Parathyroid adenoma (tissue), 2 donors: ENCODE results near the gene GALNTL6.

Source experiments
- H2AFZ ChIP-seq: fragments of 300-600 bp; sonication (generic); one replicate; pipeline ENCODE4 v1.7.0; 2017; ENCODE audit warnings: antibody characterized with exemption, mild to moderate bottlenecking
- H3K27ac ChIP-seq: fragments of 300-600 bp; sonication (generic); one replicate; pipeline ENCODE4 v1.7.0; 2017
- H3K27me3 ChIP-seq: fragments of 300-600 bp; sonication (generic); one replicate; pipeline ENCODE4 v1.7.0; 2017; ENCODE audit warnings: low read length; ENCODE audit not compliant: control insufficient read depth, insufficient read depth
- H3K36me3 ChIP-seq: fragments of 300-600 bp; sonication (generic); one replicate; pipeline ENCODE4 v1.7.0; 2017; ENCODE audit warnings: low read length; ENCODE audit not compliant: control insufficient read depth, insufficient read depth
- H3K4me1 ChIP-seq: fragments of 300-600 bp; sonication (generic); one replicate; pipeline ENCODE4 v1.7.0; 2017; ENCODE audit warnings: control low read depth
- H3K4me2 ChIP-seq: fragments of 300-600 bp; sonication (generic); one replicate; pipeline ENCODE4 v1.7.0; 2017; ENCODE audit warnings: low read length
- H3K4me3 ChIP-seq: fragments of 300-600 bp; sonication (generic); one replicate; pipeline ENCODE4 v1.7.0; 2017; ENCODE audit warnings: low read depth, low read length
- H3K79me2 ChIP-seq: fragments of 300-600 bp; sonication (generic); one replicate; pipeline ENCODE4 v1.7.0; 2017; ENCODE audit warnings: control low read depth
- H3K9ac ChIP-seq: fragments of 300-600 bp; sonication (generic); one replicate; pipeline ENCODE4 v1.7.0; 2017; ENCODE audit warnings: mild to moderate bottlenecking
- H3K9me3 ChIP-seq: fragments of 300-600 bp; sonication (generic); one replicate; pipeline ENCODE4 v1.7.0; 2017; ENCODE audit warnings: low read length; ENCODE audit not compliant: control insufficient read depth
- CTCF ChIP-seq: fragments of 300-600 bp; sonication (generic); IDR thresholded peaks from one replicate; pipeline ENCODE4 v1.7.0; 2017; ENCODE audit warnings: antibody characterized with exemption, mild to moderate bottlenecking
- donor health status: primary hyperparathyroidism.

Gene GALNTL6

DNA sequence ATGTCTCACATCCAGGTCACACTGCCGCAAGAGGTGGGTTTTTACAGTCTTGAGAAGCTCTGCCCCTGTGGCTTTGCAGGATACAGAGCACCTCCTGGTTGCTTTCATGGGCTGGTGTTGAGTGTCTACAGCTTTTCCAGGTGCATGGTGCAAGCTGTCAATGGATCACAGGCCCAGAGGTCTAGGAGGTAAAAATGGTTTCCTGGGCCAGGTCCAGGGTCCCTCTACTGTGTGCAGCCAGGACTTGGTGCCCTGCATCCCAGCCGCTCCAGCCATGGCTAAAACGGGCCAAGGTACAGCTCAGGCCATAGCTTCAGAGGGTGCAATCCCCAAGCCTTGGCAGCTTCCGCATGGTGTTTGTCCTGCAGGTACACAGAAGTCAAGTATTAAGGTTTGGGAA, 921.4 kb downstream of the GALNTL6 start:
- Histone ChIP-seq H3K9me3 (no peaks in the 10 kb centered on the region), H3K27me3 (no peaks in the 10 kb centered on the region), H3K4me2 (no peak overlapping the region), H3K36me3 (no peaks in the 10 kb centered on the region), H3K4me3 (no peak overlapping the region), H3K79me2 (no peaks in the 10 kb centered on the region), H3K9ac (no peak overlapping the region), H2AFZ (no peak overlapping the region), H3K27ac (no peak overlapping the region), H3K4me1 (no peaks in the 10 kb centered on the region)
- no peak for TF ChIP-seq CTCF

DNA sequence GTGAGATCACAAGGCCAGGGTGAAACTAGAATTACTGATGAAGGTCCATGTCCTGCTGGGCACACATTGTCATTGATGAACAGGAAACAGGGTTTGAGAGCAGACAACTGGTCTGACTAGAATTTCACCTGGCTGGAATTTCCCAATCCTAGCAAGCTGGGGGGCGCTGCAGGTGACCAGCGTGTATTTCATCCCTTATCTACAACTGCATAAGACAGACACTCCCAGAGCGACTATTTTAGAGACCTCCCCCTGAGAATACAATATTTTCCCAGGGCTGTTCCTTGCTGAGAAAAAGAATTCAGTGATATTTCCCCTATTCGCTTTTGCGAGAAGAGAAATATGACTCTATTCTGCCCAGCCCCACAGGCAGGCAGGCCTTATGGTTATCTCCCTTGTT, 922.8 kb downstream of the GALNTL6 start:
- Histone ChIP-seq H3K4me1 (no peaks in the 10 kb centered on the region), H3K4me2 (no peak overlapping the region), H3K36me3 (no peaks in the 10 kb centered on the region), H3K27me3 (no peaks in the 10 kb centered on the region), H3K27ac (no peak overlapping the region), H3K4me3 (no peak overlapping the region), H3K79me2 (no peaks in the 10 kb centered on the region), H2AFZ (no peak overlapping the region), H3K9ac (no peak overlapping the region), H3K9me3 (no peaks in the 10 kb centered on the region)
- no peak for TF ChIP-seq CTCF

GRCh38 chr4:172740434-172740833, 927.2 kb downstream of the GALNTL6 start:
- no peak for TF ChIP-seq CTCF
- H3K79me2 ChIP-seq: no peaks in the 10 kb centered on the region
- H3K4me2 ChIP-seq: no peak overlapping the region
- H2AFZ ChIP-seq: no peak overlapping the region
- H3K4me3 ChIP-seq: no peak overlapping the region
- no peak overlapping the region for H3K9ac ChIP-seq
- no peak overlapping the region for H3K27ac ChIP-seq
- H3K9me3 ChIP-seq: peaks cover 3% of the 10 kb centered on the region
- no peaks in the 10 kb centered on the region for H3K27me3 ChIP-seq
- no peaks in the 10 kb centered on the region for H3K4me1 ChIP-seq
- no peaks in the 10 kb centered on the region for H3K36me3 ChIP-seq

DNA sequence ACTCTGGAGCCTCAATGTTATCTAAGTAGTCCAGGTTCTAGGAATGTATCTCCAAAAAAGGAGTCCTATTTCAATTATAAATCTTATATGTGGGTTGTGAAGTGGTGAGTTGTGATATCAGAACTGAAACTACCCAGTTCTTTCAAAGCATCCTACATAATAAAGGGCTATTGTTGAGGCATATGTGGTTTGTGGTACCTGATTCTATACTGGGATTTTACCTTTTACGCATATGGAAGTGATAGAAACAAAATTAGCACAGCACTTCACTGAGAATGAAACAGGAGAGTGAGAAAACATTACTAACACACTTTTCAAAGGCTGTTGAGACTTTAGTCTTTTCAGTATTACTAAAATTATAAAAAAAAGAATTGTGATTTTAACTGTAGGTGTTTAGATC, 937.7 kb downstream of the GALNTL6 start:
- H3K9ac ChIP-seq: no peak overlapping the region
- H3K27me3 ChIP-seq: no peaks in the 10 kb centered on the region
- H2AFZ ChIP-seq: no peak overlapping the region
- H3K9me3 ChIP-seq: no peaks in the 10 kb centered on the region
- H3K36me3 ChIP-seq: no peaks in the 10 kb centered on the region
- TF ChIP-seq CTCF: no peak
- no peak overlapping the region for H3K4me2 ChIP-seq
- no peak overlapping the region for H3K4me3 ChIP-seq
- H3K27ac ChIP-seq: no peak overlapping the region
- no peaks in the 10 kb centered on the region for H3K79me2 ChIP-seq
- H3K4me1 ChIP-seq: no peaks in the 10 kb centered on the region

GRCh38 chr4:172751550-172751949, 938.3 kb downstream of the GALNTL6 start:
- Histone ChIP-seq H3K36me3 (no peaks in the 10 kb centered on the region), H3K4me1 (no peaks in the 10 kb centered on the region), H3K9me3 (no peaks in the 10 kb centered on the region), H2AFZ (no peak overlapping the region), H3K4me2 (no peak overlapping the region), H3K9ac (no peak overlapping the region), H3K4me3 (no peak overlapping the region), H3K27me3 (no peaks in the 10 kb centered on the region), H3K27ac (no peak overlapping the region), H3K79me2 (no peaks in the 10 kb centered on the region)
- no peak for TF ChIP-seq CTCF
